GM10266 (cell line): Measurements from ENCODE around the gene PIK3R1.

Source experiments
- DNase-seq: peaks from one replicate; pipeline ENCODE4 v3.0.0; 2012; ENCODE audit errors: extremely low spot score
- CTCF ChIP-seq: IDR thresholded peaks from 2 replicates; pipeline ENCODE4 v1.5.1; 2012; ENCODE audit warnings: mild to moderate bottlenecking, low read depth; ENCODE audit not compliant: control insufficient read depth, insufficient read depth; ENCODE audit errors: missing control alignments

The PIK3R1 gene

GRCh38 chr5:68345582-68345981 is 130.0 kb downstream of the PIK3R1 start:
- DNase-seq = no peak
- no peak for TF ChIP-seq CTCF

- TF ChIP-seq CTCF = no peak
- no peak for DNase-seq
These were observed 132.0 kb downstream of the PIK3R1 start for GRCh38 chr5:68347536-68347935.

- TF ChIP-seq CTCF = no peak
- DNase-seq = no peak
These were observed 133.1 kb downstream of the PIK3R1 start for GRCh38 chr5:68348447-68349222.

- no peak for DNase-seq
- TF ChIP-seq CTCF = no peak
These were observed 134.6 kb downstream of the PIK3R1 start for GRCh38 chr5:68350176-68350575.
